SK-N-MC (cell line): ENCODE results near the gene LRPAP1.

Experiments
- EZH2 ChIP-seq: fragments of 200-600 bp; sonication (generic); IDR thresholded peaks from one replicate; pipeline ENCODE4 v1.6.1; 2017; ENCODE audit warnings: antibody characterized with exemption
- FOXP2 ChIP-seq: optimal IDR thresholded peaks from 2 replicates; pipeline ENCODE3; 2011; ENCODE audit warnings: mild to moderate bottlenecking, moderate library complexity; ENCODE audit not compliant: insufficient read depth; ENCODE audit errors: extremely low read length, control extremely low read depth
- POLR2AphosphoS5 ChIP-seq: IDR thresholded peaks from 2 replicates; pipeline ENCODE4 v1.6.1; 2012; ENCODE audit warnings: mild to moderate bottlenecking, low read depth, low read length, borderline replicate concordance

DNA sequence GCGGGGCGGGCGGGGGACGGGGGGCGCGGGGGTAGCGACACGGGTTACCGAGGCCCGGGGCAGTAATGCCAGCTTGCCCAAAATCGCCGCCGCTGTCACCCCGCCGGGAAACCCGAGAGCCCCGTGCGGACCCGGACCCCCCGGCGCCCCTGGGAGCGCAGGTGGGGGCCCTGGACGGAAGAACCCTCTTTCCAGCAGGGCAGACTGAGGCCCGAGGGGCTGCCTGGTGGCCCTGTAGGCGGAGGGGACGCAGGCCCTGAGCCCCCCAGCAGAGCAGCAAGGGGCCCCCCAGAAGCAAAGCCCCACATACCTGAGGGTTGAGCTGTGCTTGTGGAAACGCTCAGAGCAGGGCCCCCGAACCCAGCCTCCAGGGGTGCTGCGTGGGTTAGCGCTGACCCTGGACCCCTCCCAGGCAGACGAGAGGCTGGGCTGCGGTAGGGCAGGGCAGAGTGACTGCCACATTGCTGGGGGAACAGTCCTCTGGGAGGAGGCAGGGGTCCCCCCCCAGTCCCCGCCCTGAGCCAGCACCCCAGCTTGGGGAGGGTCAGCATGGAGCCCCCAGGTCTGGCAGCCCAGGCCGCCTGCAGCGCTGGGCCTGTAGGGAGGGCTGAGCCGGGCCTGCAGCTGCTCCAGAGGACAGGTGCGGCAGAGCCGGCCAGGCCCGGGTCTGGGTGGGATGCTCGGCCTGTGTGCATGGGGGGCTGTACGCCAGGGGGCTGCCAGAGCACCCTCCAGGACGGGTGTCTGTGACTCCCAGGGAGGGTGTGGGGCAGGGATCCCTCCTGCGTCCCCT is 68.5 kb downstream of the LRPAP1 start:
- TF ChIP-seq POLR2AphosphoS5 (no peak), EZH2 (no peak), FOXP2 (no peak)
